Measurements from ENCODE around the gene RAG1.

DNA sequence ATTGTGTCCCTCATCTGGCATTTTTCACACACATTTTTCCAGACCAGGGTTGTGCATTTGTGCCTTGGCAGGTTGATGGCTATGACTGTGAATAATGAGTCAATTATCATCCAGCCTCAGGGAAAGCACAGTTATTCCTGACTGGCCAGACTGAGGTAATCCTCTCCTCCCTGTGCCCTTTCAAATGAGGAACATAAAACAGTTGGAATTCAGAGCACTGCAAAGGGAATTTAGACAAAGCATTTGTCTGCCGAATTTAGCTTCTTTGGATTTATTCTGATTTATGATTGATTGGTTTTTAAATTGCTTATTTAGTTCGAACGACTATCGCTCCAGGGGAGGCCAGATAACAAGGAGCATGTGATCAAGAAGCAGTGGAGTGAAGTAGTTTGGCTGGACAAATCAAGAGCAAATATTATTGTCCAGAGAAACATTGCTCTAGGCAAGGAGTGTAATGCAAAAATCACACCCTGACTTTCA lies 61.0 kb downstream of the RAG1 start:
- TF ChIP-seq, protein P1, sequence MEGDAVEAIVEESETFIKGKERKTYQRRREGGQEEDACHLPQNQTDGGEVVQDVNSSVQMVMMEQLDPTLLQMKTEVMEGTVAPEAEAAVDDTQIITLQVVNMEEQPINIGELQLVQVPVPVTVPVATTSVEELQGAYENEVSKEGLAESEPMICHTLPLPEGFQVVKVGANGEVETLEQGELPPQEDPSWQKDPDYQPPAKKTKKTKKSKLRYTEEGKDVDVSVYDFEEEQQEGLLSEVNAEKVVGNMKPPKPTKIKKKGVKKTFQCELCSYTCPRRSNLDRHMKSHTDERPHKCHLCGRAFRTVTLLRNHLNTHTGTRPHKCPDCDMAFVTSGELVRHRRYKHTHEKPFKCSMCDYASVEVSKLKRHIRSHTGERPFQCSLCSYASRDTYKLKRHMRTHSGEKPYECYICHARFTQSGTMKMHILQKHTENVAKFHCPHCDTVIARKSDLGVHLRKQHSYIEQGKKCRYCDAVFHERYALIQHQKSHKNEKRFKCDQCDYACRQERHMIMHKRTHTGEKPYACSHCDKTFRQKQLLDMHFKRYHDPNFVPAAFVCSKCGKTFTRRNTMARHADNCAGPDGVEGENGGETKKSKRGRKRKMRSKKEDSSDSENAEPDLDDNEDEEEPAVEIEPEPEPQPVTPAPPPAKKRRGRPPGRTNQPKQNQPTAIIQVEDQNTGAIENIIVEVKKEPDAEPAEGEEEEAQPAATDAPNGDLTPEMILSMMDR (IDR thresholded peaks at IDR 0.05): no peak
- TF ChIP-seq POLR2A (IDR thresholded peaks at IDR 0.05): no peak

All from gastroesophageal sphincter (tissue), 3 donors.